H9 (cell line): ENCODE data around the gene NTRK3. TPM values are rescaled to one million over a fixed set of nuclear protein-coding genes. Genes with fewer than 3 reads are reported as not detected.

ENCODE experiments used
- DNase-seq: peaks from one replicate; pipeline ENCODE4 v3.0.0-alpha.2; 2017
- H2AFZ ChIP-seq: one replicate; pipeline ENCODE4 v1.6.1; 2013; ENCODE audit warnings: mild to moderate bottlenecking, low read length, control low read depth, moderate library complexity
- H2AK5ac ChIP-seq: 2 replicates; pipeline ENCODE4 v1.6.1; 2013; ENCODE audit warnings: low read length, control low read depth, mixed read lengths; ENCODE audit not compliant: insufficient read length
- H2BK120ac ChIP-seq: one replicate; pipeline ENCODE4 v1.6.1; 2013; ENCODE audit warnings: low read depth, mild to moderate bottlenecking, low read length, control low read depth, inconsistent platforms; ENCODE audit not compliant: poor library complexity, severe bottlenecking
- H2BK12ac ChIP-seq: 2 replicates; pipeline ENCODE4 v1.6.1; 2013; ENCODE audit warnings: low read length, control low read depth, mixed read lengths, low read depth; ENCODE audit not compliant: insufficient read length
- H2BK15ac ChIP-seq: 2 replicates; pipeline ENCODE4 v1.6.1; 2013; ENCODE audit warnings: low read depth, low read length, control low read depth
- H2BK20ac ChIP-seq: one replicate; pipeline ENCODE4 v1.6.1; 2013; ENCODE audit warnings: low read depth, mild to moderate bottlenecking, low read length, control low read depth, inconsistent platforms; ENCODE audit not compliant: poor library complexity, severe bottlenecking
- H2BK5ac ChIP-seq: 2 replicates; pipeline ENCODE4 v1.6.1; 2013; ENCODE audit warnings: low read length, control low read depth, mixed read lengths; ENCODE audit not compliant: insufficient read length
- H3K14ac ChIP-seq: 2 replicates; pipeline ENCODE4 v1.6.1; 2013; ENCODE audit warnings: low read length, control low read depth; ENCODE audit not compliant: insufficient read depth
- H3K18ac ChIP-seq: 2 replicates; pipeline ENCODE4 v1.6.1; 2013; ENCODE audit warnings: low read depth, mild to moderate bottlenecking, mixed read lengths, low read length, control low read depth; ENCODE audit not compliant: insufficient read length
- H3K23ac ChIP-seq: 2 replicates; pipeline ENCODE4 v1.6.1; 2013; ENCODE audit warnings: low read length, control low read depth, mixed read lengths, low read depth; ENCODE audit not compliant: insufficient read length
- H3K23me2 ChIP-seq: 2 replicates; pipeline ENCODE4 v1.6.1; 2013; ENCODE audit warnings: low read depth, mild to moderate bottlenecking, mixed read lengths, low read length, control low read depth; ENCODE audit not compliant: insufficient read length, poor library complexity, severe bottlenecking
- H3K27ac ChIP-seq: 2 replicates; pipeline ENCODE4 v1.5.1; 2013; ENCODE audit warnings: low read length, control low read depth, mixed read lengths, low read depth; ENCODE audit not compliant: insufficient read length
- H3K27me3 ChIP-seq: 2 replicates; pipeline ENCODE4 v1.6.1; 2013; ENCODE audit warnings: low read length, control low read depth, inconsistent platforms; ENCODE audit not compliant: insufficient read depth
- H3K4ac ChIP-seq: 2 replicates; pipeline ENCODE4 v1.6.1; 2013; ENCODE audit warnings: low read depth, mild to moderate bottlenecking, control low read depth, inconsistent platforms, low read length, moderate library complexity
- H3K4me1 ChIP-seq: 2 replicates; pipeline ENCODE4 v1.6.1; 2013; ENCODE audit warnings: low read length, control low read depth, inconsistent platforms; ENCODE audit not compliant: insufficient read depth
- H3K4me2 ChIP-seq: 2 replicates; pipeline ENCODE4 v1.6.1; 2013; ENCODE audit warnings: low read length, control low read depth, mixed read lengths; ENCODE audit not compliant: insufficient read length, insufficient read depth
- H3K56ac ChIP-seq: 2 replicates; pipeline ENCODE4 v1.6.1; 2013; ENCODE audit warnings: low read depth, mild to moderate bottlenecking, mixed read lengths, low read length, control low read depth; ENCODE audit not compliant: insufficient read length
- H3K79me1 ChIP-seq: 2 replicates; pipeline ENCODE4 v1.6.1; 2013; ENCODE audit warnings: low read depth, mild to moderate bottlenecking, moderate library complexity, low read length, control low read depth, inconsistent platforms; ENCODE audit not compliant: insufficient read depth, poor library complexity, severe bottlenecking
- H3K79me2 ChIP-seq: 2 replicates; pipeline ENCODE4 v1.6.1; 2013; ENCODE audit warnings: low read length, control low read depth, inconsistent platforms; ENCODE audit not compliant: insufficient read depth
- H3K9ac ChIP-seq: 2 replicates; pipeline ENCODE4 v1.6.1; 2013; ENCODE audit warnings: low read length, control low read depth, mixed read lengths; ENCODE audit not compliant: insufficient read length; ENCODE audit errors: extremely low read depth
- H3K9me3 ChIP-seq: one replicate; pipeline ENCODE4 v1.6.1; 2013; ENCODE audit warnings: low read depth, low read length, inconsistent platforms; ENCODE audit not compliant: control insufficient read depth
- H3T11ph ChIP-seq: one replicate; pipeline ENCODE4 v1.6.1; 2013; ENCODE audit warnings: mild to moderate bottlenecking, low read length, control low read depth, inconsistent platforms
- H4K20me1 ChIP-seq: one replicate; pipeline ENCODE4 v1.6.1; 2013; ENCODE audit not compliant: control insufficient read depth, insufficient read length, insufficient read depth
- H4K5ac ChIP-seq: 2 replicates; pipeline ENCODE4 v1.6.1; 2013; ENCODE audit warnings: low read depth, mild to moderate bottlenecking, mixed read lengths, low read length, control low read depth; ENCODE audit not compliant: insufficient read length
- H4K8ac ChIP-seq: replicated peaks from 2 replicates; pipeline ENCODE4 v1.6.1; 2013; ENCODE audit warnings: low read length, control low read depth, mixed read lengths, low read depth; ENCODE audit not compliant: insufficient read length
- H4K91ac ChIP-seq: 2 replicates; pipeline ENCODE4 v1.6.1; 2013; ENCODE audit warnings: low read depth, mild to moderate bottlenecking, moderate library complexity, mixed read lengths, low read length, control low read depth; ENCODE audit not compliant: insufficient read length
- H3K27ac Mint-ChIP-seq, 3 experiments: 2 replicates in 2 of 3; 3 replicates in 1 of 3; pipeline ENCODE4 v1.8.0; 2020 to 2021; ENCODE audit warnings: mixed read lengths in 3 of 3, mild to moderate bottlenecking in 1 of 3, moderate library complexity in 1 of 3
- H3K27me3 Mint-ChIP-seq: 2 replicates; pipeline ENCODE4 v1.8.0; 2021; ENCODE audit warnings: low read depth, mild to moderate bottlenecking, moderate library complexity, mixed read lengths
- H3K36me3 Mint-ChIP-seq, 3 experiments: 2 replicates in 2 of 3; 3 replicates in 1 of 3; pipeline ENCODE4 v1.8.0; 2020 to 2021; ENCODE audit warnings: low read depth in 3 of 3, mixed read lengths in 3 of 3; ENCODE audit not compliant: insufficient read depth in 1 of 3
- H3K4me1 Mint-ChIP-seq, 2 experiments: 2 replicates each; pipeline ENCODE4 v1.8.0; 2020; ENCODE audit warnings: mixed read lengths in 2 of 2
- H3K4me3 Mint-ChIP-seq, 2 experiments: 2 replicates in 1 of 2; 3 replicates in 1 of 2; pipeline ENCODE4 v1.8.0; 2020 to 2021; ENCODE audit warnings: mild to moderate bottlenecking in 2 of 2, mixed read lengths in 2 of 2, moderate library complexity in 1 of 2
- H3K9me3 Mint-ChIP-seq, 2 experiments: 2 replicates in 1 of 2; 3 replicates in 1 of 2; pipeline ENCODE4 v1.8.0; 2020; ENCODE audit warnings: mild to moderate bottlenecking in 2 of 2, mixed read lengths in 2 of 2, moderate library complexity in 1 of 2
- CTCF ChIP-seq: fragments of 200-600 bp; sonication (generic); conservative IDR thresholded peaks from 3 replicates; pipeline ENCODE4 v1.8.0; 2021; ENCODE audit warnings: antibody characterized with exemption, mild to moderate bottlenecking
- WGBS: extraction: QIAGEN DNeasy Blood & Tissue Kit; methylation state at CpG from one replicate; pipeline ENCODE4 v1.1.7; 2013; ENCODE audit warnings: missing lambda C conversion rate, low lambda C conversion rate, mixed read lengths; ENCODE audit not compliant: insufficient read length; ENCODE audit errors: extremely low coverage; 5-methylcytosine and 5-hydroxymethylcytosine counted together
- total RNA-seq: library from RNA; stranded (reverse); gene quantifications from 2 replicates; pipeline ENCODE4 v1.2.1, GENCODE V29; 2021

The NTRK3 gene
- total RNA-seq, 1 experiment from 2014 or later, result 2.5 TPM

- peak overlapping the region in 1 of 3 experiments; percentile 37; a peak in 1 of 7 replicates for H3K27ac Mint-ChIP-seq
- H3K4me2 ChIP-seq, result no peak overlapping the region
Observed at GRCh38 chr15:88038261-88038660, 218.3 kb downstream of the NTRK3 start.

More at GRCh38 chr15:88038261-88038660, 218.3 kb downstream of the NTRK3 start:
- Mint-ChIP-seq H3K9me3 (no peaks in the 10 kb centered on the region; a peak in 1 of 5 replicates), H3K4me3 (0 out of 5 replicates have a peak overlapping the region, but pooled peaks of 1 of the 2 experiments have one; percentile 4), H3K27me3 (peaks cover 9% of the 10 kb centered on the region), H3K36me3 (no peaks in the 10 kb centered on the region; a peak in 1 of 7 replicates), H3K4me1 (peaks cover 44 to 46% of the 10 kb centered on the region in 2 experiments)
- Histone ChIP-seq H3K27me3 (no peaks in the 10 kb centered on the region), H3K4ac (no peak overlapping the region), H2BK12ac (peak overlapping the region; percentile 74), H2BK20ac (no peak overlapping the region), H4K5ac (no peak overlapping the region), H3K14ac (no peak overlapping the region), H3K23ac (no peak overlapping the region), H4K20me1 (no peaks in the 10 kb centered on the region), H3K27ac (no peak overlapping the region), H4K8ac (no peak overlapping the region), H3K23me2 (no peaks in the 10 kb centered on the region), H3K79me1 (no peaks in the 10 kb centered on the region), H2AFZ (no peak overlapping the region), H2AK5ac (no peak overlapping the region), H3K4me1 (peaks cover 11% of the 10 kb centered on the region; the same call in 1 of the 2 replicates), H3K9me3 (no peaks in the 10 kb centered on the region), H2BK5ac (no peak overlapping the region), H2BK120ac (no peak overlapping the region), H2BK15ac (no peak overlapping the region), H3K18ac (no peak overlapping the region), H3T11ph (no peak overlapping the region), H3K79me2 (no peaks in the 10 kb centered on the region), H4K91ac (no peak overlapping the region), H3K9ac (no peak overlapping the region), H3K56ac (no peak overlapping the region)
- DNase-seq, result no peak
- no CpG with 5 or more reads among the region's 4 CpGs for WGBS
- TF ChIP-seq CTCF, result no peak
